ENCODE measurements around the gene CD2AP.

GRCh38 chr6:47579040-47579439, 101.5 kb downstream of the CD2AP start:
- TF ChIP-seq POLR2A (IDR thresholded peaks at IDR 0.05; ENCODE audit: low read length) = no peak
- no peak for TF ChIP-seq GATA1 (IDR thresholded peaks at IDR 0.05; ENCODE audit: low read depth, low read length)
